GM19193 (cell line): ENCODE measurements around the gene SP6.
A peak's percentile ranks its signal among the peaks of the same experiment; 100 is the strongest.

ENCODE experiments used
- POLR2A ChIP-seq: IDR thresholded peaks from 4 replicates; pipeline ENCODE4 v1.6.1; 2011; ENCODE audit not compliant: insufficient read depth, insufficient read length; ENCODE audit errors: extremely low read depth

The SP6 gene

DNA sequence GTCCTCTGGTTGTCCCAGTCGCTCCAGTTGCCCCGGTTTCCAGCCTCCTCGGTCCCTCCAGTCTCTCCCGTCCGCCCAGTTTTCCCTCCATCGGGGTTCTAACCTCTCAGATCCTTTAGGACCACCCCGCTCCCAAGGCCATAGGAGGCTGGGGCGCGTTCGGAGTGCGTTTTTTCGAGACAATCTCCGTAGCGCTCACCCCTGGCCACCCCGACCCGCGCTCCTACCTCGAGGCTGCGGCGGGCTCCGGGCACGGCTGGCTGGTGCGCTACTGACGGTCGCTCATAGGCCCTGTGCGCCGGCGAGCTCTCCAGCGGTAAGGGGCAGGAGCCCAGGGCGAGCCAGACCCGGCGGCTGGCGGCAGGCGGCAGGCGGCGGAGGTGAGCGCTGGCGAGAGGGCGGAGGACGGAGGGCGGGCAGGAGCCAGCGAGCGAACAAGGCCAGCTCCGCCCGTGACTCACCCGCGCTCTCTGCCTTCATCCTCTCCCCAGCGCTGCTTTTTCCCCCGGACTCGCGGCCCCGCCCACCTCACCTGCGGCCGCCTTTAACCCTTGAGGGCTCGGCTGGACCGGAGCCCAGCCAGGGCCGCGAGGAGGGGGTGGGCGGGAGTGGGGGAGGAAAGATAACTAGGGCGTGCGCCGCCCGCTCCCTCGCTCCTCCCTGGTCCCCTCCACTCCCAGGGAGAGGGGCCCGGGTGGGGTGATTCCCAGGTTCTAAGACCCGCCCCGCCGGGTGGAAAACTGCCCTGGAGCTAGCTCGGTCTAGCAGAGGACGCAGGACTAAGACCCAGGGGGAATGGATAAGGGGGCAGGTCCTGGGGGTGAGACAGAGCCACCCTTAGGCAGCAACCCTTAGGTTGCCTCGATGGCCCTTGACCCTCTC lies at the start of gene SP6:
SP6 (minus strand) TSS at position 472 of the 882 bp plus-strand sequence. CDS start 2,734 bp downstream, outside the sequence.
- no peak for TF ChIP-seq POLR2A

- no peak for TF ChIP-seq POLR2A
These were observed 48.7 kb upstream of the SP6 start for GRCh38 chr17:47899643-47900042.

GRCh38 chr17:47898241-47898640 lies 47.3 kb upstream of the SP6 start:
- no peak for TF ChIP-seq POLR2A

GRCh38 chr17:47897561-47897960 lies 46.6 kb upstream of the SP6 start:
- no peak for TF ChIP-seq POLR2A

DNA sequence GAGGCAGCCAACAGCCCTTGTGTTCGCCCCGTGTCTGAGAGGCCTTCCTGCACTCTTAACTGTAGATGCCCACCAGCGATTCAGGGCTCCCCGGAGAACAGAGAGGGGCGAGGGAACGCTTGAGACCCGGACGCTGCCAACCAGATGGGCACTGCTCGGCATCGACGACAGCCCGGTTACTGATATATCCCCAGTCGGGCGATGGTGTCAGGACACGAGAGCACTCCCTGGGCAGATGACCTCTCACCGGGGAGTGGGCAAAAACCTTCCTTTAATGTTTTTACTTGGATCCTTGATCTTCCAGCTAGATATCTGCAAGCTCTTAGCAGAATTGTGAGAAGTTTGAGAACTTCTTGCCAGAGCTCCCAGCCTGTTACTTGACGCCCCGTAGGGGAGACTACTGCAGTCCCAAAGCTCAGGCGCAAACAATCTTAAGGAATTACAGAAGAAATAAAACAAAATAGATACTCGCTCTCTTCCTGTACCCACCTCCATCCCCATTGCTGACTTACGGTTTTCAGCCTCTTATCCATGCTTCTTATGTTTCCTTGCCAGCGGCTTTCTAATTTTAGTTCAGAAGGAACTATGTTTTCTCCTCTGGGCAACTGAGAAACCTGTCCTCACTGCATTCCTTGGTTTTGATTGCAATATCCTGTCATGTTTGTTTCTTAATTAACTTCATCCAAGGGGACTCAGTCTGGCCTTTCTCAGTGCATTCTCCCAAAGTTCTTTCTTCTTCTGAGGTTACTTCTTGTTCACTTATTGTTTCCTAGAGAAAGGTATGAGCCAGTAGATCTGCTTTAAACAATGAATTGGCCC lies 45.9 kb upstream of the SP6 start:
- no peak for TF ChIP-seq POLR2A

GRCh38 chr17:47895856-47896671 lies 45.1 kb upstream of the SP6 start, which contains the start of gene SP2:
Gene SP2, plus strand, starts transcription at chr17:47896236. Its CDS starts 51 bp downstream, at chr17:47896287.
- TF ChIP-seq POLR2A, result peak; percentile 76

DNA sequence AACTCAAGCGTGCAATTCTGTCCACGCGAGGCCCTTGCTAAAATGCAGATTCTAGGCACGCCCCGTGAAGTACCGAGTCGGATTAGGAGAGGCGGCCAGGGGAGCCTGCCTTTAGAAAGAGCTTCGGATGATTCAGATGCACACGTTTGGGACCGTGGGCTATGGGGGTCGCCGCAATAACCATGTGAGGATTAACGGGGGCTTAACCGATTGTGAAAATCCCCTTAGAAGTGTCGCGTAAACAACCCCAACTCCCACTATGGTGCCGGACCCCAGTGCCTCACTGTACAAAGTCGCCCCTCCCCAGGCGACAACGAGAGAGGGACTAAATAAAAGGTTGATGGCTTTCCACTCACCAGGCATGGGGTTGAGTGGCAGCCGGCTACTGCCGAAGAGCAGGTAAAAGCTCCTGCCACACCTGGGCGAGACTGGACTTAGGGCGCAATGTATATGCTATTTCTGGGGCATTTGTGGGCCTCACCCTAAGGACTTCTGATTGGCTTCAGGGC lies 44.4 kb upstream of the SP6 start:
- peak; percentile 90 for TF ChIP-seq POLR2A

DNA sequence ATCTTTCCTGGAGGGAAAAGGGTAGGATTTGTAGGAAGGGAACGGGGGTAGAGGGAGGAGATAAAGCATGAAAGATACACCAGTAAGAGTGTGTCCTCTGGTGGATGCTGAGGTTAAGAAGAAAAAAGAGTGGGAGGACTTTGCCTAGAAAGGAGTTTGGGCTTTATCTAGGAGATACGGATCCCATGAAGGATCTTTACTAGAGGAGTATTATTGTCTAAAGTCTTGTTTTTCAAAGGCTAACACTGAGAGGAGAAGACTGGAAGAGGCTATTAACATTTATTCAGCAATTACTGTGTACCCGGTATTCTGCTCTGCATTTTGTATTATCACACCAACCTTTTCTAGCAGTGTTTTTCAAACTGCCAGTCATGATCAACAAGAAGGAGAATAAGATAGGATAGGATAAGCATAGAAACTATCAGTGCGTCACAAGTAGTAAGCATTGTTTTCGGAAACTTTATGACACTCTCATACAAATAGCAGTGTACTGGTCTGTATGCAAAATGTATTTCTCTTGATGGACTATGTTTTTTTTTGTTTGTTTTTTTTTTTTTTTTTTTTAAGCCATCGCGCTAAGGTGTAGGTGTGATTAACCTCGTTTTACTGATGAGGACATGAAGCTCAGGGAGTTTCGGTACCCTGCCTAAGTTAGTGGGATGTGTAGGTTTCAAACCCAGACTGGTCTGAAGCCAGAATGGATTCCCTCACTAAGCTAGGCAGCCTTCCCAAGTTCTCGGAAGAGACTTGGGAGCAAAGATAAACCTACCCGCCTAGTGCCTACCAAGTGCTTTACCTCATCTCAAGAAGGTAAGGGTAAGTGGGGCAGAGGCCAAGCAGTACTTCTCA lies 43.8 kb upstream of the SP6 start:
- no peak for TF ChIP-seq POLR2A

- TF ChIP-seq POLR2A, result no peak
These were observed 40.7 kb upstream of the SP6 start for GRCh38 chr17:47891545-47892088.

GRCh38 chr17:47889734-47890529 lies 39.0 kb upstream of the SP6 start:
- no peak for TF ChIP-seq POLR2A

GRCh38 chr17:47888293-47888692 lies 37.3 kb upstream of the SP6 start:
- TF ChIP-seq POLR2A, result no peak

DNA sequence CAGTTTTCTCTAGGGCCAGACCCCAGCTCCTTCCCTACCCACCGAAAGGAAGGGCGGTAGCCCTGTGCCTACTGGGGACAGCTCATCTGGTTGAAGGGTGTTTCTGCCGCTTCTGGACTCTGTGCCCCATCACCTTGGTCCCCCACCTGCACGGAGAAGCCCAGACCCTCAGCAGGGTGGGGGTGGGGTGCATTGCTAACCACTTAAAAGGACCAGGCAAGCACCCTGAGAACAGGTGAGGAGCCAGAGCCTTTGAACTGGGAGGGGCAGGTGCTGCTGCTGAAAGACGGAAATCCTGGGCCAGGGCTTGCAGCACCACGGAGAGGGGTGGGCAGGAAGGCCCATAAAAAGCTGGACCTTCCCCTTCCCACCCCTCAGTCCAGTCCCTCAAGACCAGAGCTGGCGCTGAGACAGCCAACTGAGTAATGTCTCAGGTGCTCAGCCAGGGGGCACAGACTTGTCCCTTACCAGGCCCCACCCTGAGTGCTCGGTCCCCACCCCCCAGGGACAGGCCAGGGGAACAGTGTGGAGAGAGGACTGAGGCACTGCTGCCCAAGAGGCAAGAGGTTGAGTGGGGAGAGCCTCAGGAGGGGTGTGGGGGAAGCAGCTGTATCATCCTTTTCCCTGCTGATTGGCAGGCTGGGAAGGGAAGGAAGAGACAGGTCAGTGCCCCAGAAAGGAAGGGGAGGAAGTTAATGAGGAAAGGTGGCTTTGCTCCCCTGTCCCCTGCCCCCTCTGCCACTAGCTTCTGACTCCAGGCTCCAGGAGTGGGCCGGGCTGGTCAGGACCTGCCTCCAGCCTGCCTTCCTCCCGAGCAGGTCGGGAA lies 34.2 kb upstream of the SP6 start:
- TF ChIP-seq POLR2A, result no peak
